ENCODE data around the gene NME9. TPM values are rescaled to one million over a fixed set of nuclear protein-coding genes. Genes with fewer than 3 reads are reported as not detected.

Gene NME9
- total RNA-seq, 1 experiment from 2014 or later = not detected

GRCh38 chr3:138364356-138365252 is 35.0 kb upstream of the NME9 start:
- no TSS peak for BruUV-seq (replicated peaks)
- Mint-ChIP-seq H3K4me1 (ENCODE audit: low read depth, unreplicated experiment) (no peaks in the 10 kb centered on the region), H3K27me3 (ENCODE audit: unreplicated experiment) (peaks cover 40% of the 10 kb centered on the region), H3K27ac (ENCODE audit: unreplicated experiment) (no peak overlapping the region), H3K9me3 (ENCODE audit: low read depth, unreplicated experiment) (no peaks in the 10 kb centered on the region), H3K36me3 (ENCODE audit: insufficient read depth, unreplicated experiment) (no peaks in the 10 kb centered on the region), H3K4me3 (ENCODE audit: low read depth, unreplicated experiment) (no peak overlapping the region)
- no peak for DNase-seq
- CTCF ChIA-PET = interaction anchor here (0.6 to 1.2 kb wide), 2 partner anchors 10 to 218 kb away, joined by 4 to 7 read pairs; no protein-coding TSS in a partner anchor
- intact Hi-C loops (cut with micrococcal nuclease; ENCODE audit: unreplicated experiment) = no loop called here
- TF ChIP-seq CTCF (IDR thresholded peaks at IDR 0.05; ENCODE audit: unreplicated experiment) = no peak

GRCh38 chr3:138363322-138363721 is 33.7 kb upstream of the NME9 start:
- no peaks in the 10 kb centered on the region for H3K4me1 Mint-ChIP-seq (ENCODE audit: low read depth, unreplicated experiment)
- BruUV-seq (replicated peaks) = no TSS peak
- no peak overlapping the region for H3K4me3 Mint-ChIP-seq (ENCODE audit: low read depth, unreplicated experiment)
- H3K27me3 Mint-ChIP-seq (ENCODE audit: unreplicated experiment) = peaks cover 40% of the 10 kb centered on the region
- intact Hi-C loops (cut with micrococcal nuclease; ENCODE audit: unreplicated experiment) = no loop called here
- no peak for DNase-seq
- H3K9me3 Mint-ChIP-seq (ENCODE audit: low read depth, unreplicated experiment) = no peaks in the 10 kb centered on the region
- CTCF ChIA-PET = interaction anchor here (0.9 kb wide), 1 partner anchor 9 kb away, joined by 3 read pairs; no protein-coding TSS in a partner anchor
- H3K36me3 Mint-ChIP-seq (ENCODE audit: insufficient read depth, unreplicated experiment) = no peaks in the 10 kb centered on the region
- H3K27ac Mint-ChIP-seq (ENCODE audit: unreplicated experiment) = no peak overlapping the region
- TF ChIP-seq CTCF (IDR thresholded peaks at IDR 0.05; ENCODE audit: unreplicated experiment) = no peak

GRCh38 chr3:138362538-138362937 is 32.9 kb upstream of the NME9 start:
- no TSS peak for BruUV-seq (replicated peaks)
- peaks cover 40% of the 10 kb centered on the region for H3K27me3 Mint-ChIP-seq (ENCODE audit: unreplicated experiment)
- intact Hi-C loops (cut with micrococcal nuclease; ENCODE audit: unreplicated experiment) = no loop called here
- no peaks in the 10 kb centered on the region for H3K36me3 Mint-ChIP-seq (ENCODE audit: insufficient read depth, unreplicated experiment)
- no peak overlapping the region for H3K4me3 Mint-ChIP-seq (ENCODE audit: low read depth, unreplicated experiment)
- H3K9me3 Mint-ChIP-seq (ENCODE audit: low read depth, unreplicated experiment) = no peaks in the 10 kb centered on the region
- no peak overlapping the region for H3K27ac Mint-ChIP-seq (ENCODE audit: unreplicated experiment)
- no peak for DNase-seq
- no peak for TF ChIP-seq CTCF (IDR thresholded peaks at IDR 0.05; ENCODE audit: unreplicated experiment)
- CTCF ChIA-PET = no interaction called here
- H3K4me1 Mint-ChIP-seq (ENCODE audit: low read depth, unreplicated experiment) = no peaks in the 10 kb centered on the region

GRCh38 chr3:138361561-138361971 is 31.9 kb upstream of the NME9 start:
- H3K27ac Mint-ChIP-seq (ENCODE audit: unreplicated experiment) = no peak overlapping the region
- H3K4me1 Mint-ChIP-seq (ENCODE audit: low read depth, unreplicated experiment) = no peaks in the 10 kb centered on the region
- intact Hi-C loops (cut with micrococcal nuclease; ENCODE audit: unreplicated experiment) = no loop called here
- no peaks in the 10 kb centered on the region for H3K36me3 Mint-ChIP-seq (ENCODE audit: insufficient read depth, unreplicated experiment)
- no peak for DNase-seq
- no peak overlapping the region for H3K4me3 Mint-ChIP-seq (ENCODE audit: low read depth, unreplicated experiment)
- CTCF ChIA-PET = no interaction called here
- peaks cover 40% of the 10 kb centered on the region for H3K27me3 Mint-ChIP-seq (ENCODE audit: unreplicated experiment)
- no peak for TF ChIP-seq CTCF (IDR thresholded peaks at IDR 0.05; ENCODE audit: unreplicated experiment)
- no peaks in the 10 kb centered on the region for H3K9me3 Mint-ChIP-seq (ENCODE audit: low read depth, unreplicated experiment)
- no TSS peak for BruUV-seq (replicated peaks)

Data from Calu3 (cell line).